ENCODE results near the gene SCGN.

- TF ChIP-seq CTCF (optimal IDR thresholded peaks at IDR 0.05 in 1 of 3, IDR thresholded peaks at IDR 0.05 in 1 of 3, conservative IDR thresholded peaks at IDR 0.05 in 1 of 3; ENCODE audit: extremely low read depth in 1 of 3, insufficient read depth in 2 of 3, low read length in 3 of 3) (no peak), EZH2 (IDR thresholded peaks at IDR 0.05; ENCODE audit: low read length) (no peak)
These were observed 14.8 kb upstream of the SCGN start for GRCh38 chr6:25637211-25637610.
